ENCODE data around the gene RASSF1. TPM values are rescaled to one million over a fixed set of nuclear protein-coding genes. Genes with fewer than 3 reads are reported as not detected.

RASSF1 gene
- total and polyA plus RNA-seq, 10 of the 15 experiments (the other 5 are each of a cell fraction or from before 2014, with no cell fraction given) = 4.4 to 59.6 (median 37.2) TPM

DNA sequence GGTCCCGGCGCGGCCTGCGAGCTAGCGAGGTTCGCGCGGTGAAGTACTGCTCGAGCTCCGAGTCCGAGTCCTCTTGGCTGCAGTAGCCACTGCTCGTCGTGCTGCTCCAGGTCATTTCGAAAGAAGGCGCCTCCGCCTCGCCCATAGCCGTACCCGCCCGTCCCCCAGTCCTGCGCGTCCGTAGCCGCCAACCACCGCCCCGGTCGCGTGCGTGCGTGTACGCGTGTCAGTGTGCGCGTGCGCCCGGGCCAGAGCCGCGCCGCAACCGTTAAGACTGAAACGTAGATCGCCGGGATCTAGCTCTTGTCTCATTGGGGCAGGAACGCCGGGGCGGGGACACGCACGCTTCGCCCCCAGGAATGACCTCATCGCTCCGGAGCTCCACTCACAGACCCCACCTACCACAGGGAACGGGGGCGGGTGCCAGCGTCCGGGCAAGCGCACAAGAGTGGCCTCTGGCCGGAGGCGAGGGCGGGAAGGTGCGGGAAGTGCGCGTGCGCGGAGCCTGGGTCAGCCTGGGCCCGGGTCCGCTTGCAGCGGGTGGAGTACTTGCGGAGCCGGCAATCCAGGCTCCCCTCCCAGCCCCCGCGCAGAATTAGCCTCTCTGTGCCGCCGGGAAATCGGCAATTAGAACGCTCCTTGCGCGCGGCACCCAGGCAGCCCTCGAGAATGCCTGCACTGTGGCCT lies 3.3 kb downstream of the RASSF1 start:
- peak; percentile 64 for FAIRE-seq
- under 1% methylated on average over 73 of the region's 79 CpGs for WGBS (ENCODE audit: insufficient coverage, insufficient replicate concordance, low lambda C conversion rate, missing lambda C conversion rate)
- peak overlapping the region; percentile 96 for H3K4me3 ChIP-seq
- peaks cover 1 to 6% of the 10 kb centered on the region in 2 experiments for H3K36me3 ChIP-seq (ENCODE audit: control insufficient read depth in 2 of 2, insufficient read depth in 2 of 2, low read length in 1 of 2)
- peaks cover 76% of the 10 kb centered on the region for H3K79me2 ChIP-seq (ENCODE audit: control insufficient read depth, insufficient read depth, low read length)
- peak overlapping the region; percentile 78 for H2AFZ ChIP-seq (ENCODE audit: control insufficient read depth, low read depth, low read length)
- peak; percentile 83 for ATAC-seq
- RAD21 ChIA-PET (ENCODE audit: unreplicated experiment) = interaction anchor here (0.8 to 2.7 kb wide), 17 partner anchors 10 to 1163 kb away, joined by 3 to 21 read pairs (median 3); partner anchors contain the start of genes CYB561D2, DCAF1, GNAI2 and HYAL2
- CTCF ChIA-PET = interaction anchor here (0.6 to 10.5 kb wide), 10 partner anchors 8 to 665 kb away, joined by 3 to 72 read pairs (median 4); partner anchors contain the start of genes CYB561D2, HYAL2, NPRL2 and TUSC2
- peak; percentile 96 for DNase-seq (ENCODE audit: low read depth, low spot score)
- no peaks in the 10 kb centered on the region for H3K27me3 ChIP-seq (replicated peaks in 1 of 2; ENCODE audit: control insufficient read depth in 2 of 2, insufficient read depth in 2 of 2, low read length in 1 of 2)
- BruUV-seq (replicated peaks) = no TSS peak
- H3K4me1 ChIP-seq (ENCODE audit: control insufficient read depth, insufficient read depth, low read length) = peaks cover 10% of the 10 kb centered on the region; the same call in 1 of the 2 replicates
- H3K4me2 ChIP-seq (ENCODE audit: control insufficient read depth, insufficient read depth) = peak overlapping the region; percentile 77
- peak overlapping the region; percentile 86 for H3K9ac ChIP-seq (ENCODE audit: control insufficient read depth, insufficient read depth, low read length)
- H3K9me3 ChIP-seq (replicated peaks; ENCODE audit: control insufficient read depth, insufficient read depth, low read length) = no peaks in the 10 kb centered on the region
- intact Hi-C loops (cut with micrococcal nuclease; ENCODE audit: unreplicated experiment) (loop anchor here (5.0 kb wide), 2 partner anchors 40 to 100 kb away; partner anchors contain the start of genes GNAI2, HYAL3 and NAA80), in situ Hi-C loops (cut with MboI) (loop anchor here (10.0 kb wide), 1 partner anchor 1057 kb away; the partner anchor contains the start of gene RBM15B)
- peak overlapping the region; percentile 92 for H3K27ac ChIP-seq (ENCODE audit: control insufficient read depth, insufficient read depth)
- POLR2A ChIA-PET = interaction anchor here (0.6 to 7.0 kb wide), 27 partner anchors 9 to 285 kb away, joined by 3 to 84 read pairs (median 5); partner anchors contain the start of genes C3orf18, CISH, CYB561D2 and GNAI2
- H4K20me1 ChIP-seq (ENCODE audit: control insufficient read depth, insufficient read depth) = no peaks in the 10 kb centered on the region; the same call in 1 of the 2 replicates
- SMC1A ChIA-PET (ENCODE audit: uncharacterized antibody, unreplicated experiment) = interaction anchor here (0.9 to 1.8 kb wide), 9 partner anchors 9 to 275 kb away, joined by 3 to 20 read pairs (median 4); partner anchors contain the start of genes CISH, GNAI2, HYAL2 and HYAL3
- no peak for TF ChIP-seq ZZZ3 (IDR thresholded peaks at IDR 0.05; ENCODE audit: control insufficient read depth, insufficient read length, low read depth)
- peak; percentile 95 for TF ChIP-seq LARP7 (IDR thresholded peaks at IDR 0.05)
- peak; percentile 40; the same call in 1 of the 2 replicates for TF ChIP-seq NFYB (IDR thresholded peaks at IDR 0.05; ENCODE audit: insufficient read depth, low read depth, low read length)
- TF ChIP-seq, protein P1, sequence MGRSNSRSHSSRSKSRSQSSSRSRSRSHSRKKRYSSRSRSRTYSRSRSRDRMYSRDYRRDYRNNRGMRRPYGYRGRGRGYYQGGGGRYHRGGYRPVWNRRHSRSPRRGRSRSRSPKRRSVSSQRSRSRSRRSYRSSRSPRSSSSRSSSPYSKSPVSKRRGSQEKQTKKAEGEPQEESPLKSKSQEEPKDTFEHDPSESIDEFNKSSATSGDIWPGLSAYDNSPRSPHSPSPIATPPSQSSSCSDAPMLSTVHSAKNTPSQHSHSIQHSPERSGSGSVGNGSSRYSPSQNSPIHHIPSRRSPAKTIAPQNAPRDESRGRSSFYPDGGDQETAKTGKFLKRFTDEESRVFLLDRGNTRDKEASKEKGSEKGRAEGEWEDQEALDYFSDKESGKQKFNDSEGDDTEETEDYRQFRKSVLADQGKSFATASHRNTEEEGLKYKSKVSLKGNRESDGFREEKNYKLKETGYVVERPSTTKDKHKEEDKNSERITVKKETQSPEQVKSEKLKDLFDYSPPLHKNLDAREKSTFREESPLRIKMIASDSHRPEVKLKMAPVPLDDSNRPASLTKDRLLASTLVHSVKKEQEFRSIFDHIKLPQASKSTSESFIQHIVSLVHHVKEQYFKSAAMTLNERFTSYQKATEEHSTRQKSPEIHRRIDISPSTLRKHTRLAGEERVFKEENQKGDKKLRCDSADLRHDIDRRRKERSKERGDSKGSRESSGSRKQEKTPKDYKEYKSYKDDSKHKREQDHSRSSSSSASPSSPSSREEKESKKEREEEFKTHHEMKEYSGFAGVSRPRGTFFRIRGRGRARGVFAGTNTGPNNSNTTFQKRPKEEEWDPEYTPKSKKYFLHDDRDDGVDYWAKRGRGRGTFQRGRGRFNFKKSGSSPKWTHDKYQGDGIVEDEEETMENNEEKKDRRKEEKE (IDR thresholded peaks at IDR 0.05) = no peak
- peak; percentile 74 for TF ChIP-seq BACH1 (IDR thresholded peaks at IDR 0.05; ENCODE audit: borderline replicate concordance)
- TF ChIP-seq HCFC1 (IDR thresholded peaks at IDR 0.05; ENCODE audit: low read length) = no peak
- TF ChIP-seq, protein P2, sequence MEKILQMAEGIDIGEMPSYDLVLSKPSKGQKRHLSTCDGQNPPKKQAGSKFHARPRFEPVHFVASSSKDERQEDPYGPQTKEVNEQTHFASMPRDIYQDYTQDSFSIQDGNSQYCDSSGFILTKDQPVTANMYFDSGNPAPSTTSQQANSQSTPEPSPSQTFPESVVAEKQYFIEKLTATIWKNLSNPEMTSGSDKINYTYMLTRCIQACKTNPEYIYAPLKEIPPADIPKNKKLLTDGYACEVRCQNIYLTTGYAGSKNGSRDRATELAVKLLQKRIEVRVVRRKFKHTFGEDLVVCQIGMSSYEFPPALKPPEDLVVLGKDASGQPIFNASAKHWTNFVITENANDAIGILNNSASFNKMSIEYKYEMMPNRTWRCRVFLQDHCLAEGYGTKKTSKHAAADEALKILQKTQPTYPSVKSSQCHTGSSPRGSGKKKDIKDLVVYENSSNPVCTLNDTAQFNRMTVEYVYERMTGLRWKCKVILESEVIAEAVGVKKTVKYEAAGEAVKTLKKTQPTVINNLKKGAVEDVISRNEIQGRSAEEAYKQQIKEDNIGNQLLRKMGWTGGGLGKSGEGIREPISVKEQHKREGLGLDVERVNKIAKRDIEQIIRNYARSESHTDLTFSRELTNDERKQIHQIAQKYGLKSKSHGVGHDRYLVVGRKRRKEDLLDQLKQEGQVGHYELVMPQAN (conservative IDR thresholded peaks at IDR 0.05) = peak; percentile 98
- TF ChIP-seq IKZF1 (conservative IDR thresholded peaks at IDR 0.05) = peak; percentile 5; the same call in 1 of the 2 replicates
- no peak for TF ChIP-seq KDM1A (IDR thresholded peaks at IDR 0.05; ENCODE audit: borderline replicate concordance)
- TF ChIP-seq MXI1 (IDR thresholded peaks at IDR 0.05; ENCODE audit: low read depth, low read length) = peak; percentile 93
- TF ChIP-seq RFX5 (IDR thresholded peaks at IDR 0.05; ENCODE audit: low read depth, low read length) = peak; percentile 19; the same call in 1 of the 2 replicates
- TF ChIP-seq, protein P3, sequence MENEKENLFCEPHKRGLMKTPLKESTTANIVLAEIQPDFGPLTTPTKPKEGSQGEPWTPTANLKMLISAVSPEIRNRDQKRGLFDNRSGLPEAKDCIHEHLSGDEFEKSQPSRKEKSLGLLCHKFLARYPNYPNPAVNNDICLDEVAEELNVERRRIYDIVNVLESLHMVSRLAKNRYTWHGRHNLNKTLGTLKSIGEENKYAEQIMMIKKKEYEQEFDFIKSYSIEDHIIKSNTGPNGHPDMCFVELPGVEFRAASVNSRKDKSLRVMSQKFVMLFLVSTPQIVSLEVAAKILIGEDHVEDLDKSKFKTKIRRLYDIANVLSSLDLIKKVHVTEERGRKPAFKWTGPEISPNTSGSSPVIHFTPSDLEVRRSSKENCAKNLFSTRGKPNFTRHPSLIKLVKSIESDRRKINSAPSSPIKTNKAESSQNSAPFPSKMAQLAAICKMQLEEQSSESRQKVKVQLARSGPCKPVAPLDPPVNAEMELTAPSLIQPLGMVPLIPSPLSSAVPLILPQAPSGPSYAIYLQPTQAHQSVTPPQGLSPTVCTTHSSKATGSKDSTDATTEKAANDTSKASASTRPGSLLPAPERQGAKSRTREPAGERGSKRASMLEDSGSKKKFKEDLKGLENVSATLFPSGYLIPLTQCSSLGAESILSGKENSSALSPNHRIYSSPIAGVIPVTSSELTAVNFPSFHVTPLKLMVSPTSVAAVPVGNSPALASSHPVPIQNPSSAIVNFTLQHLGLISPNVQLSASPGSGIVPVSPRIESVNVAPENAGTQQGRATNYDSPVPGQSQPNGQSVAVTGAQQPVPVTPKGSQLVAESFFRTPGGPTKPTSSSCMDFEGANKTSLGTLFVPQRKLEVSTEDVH (IDR thresholded peaks at IDR 0.05; ENCODE audit: low read depth, partially characterized antibody) = no peak
- peak in 1 of 2 experiments; percentile 94; a peak in 2 of 3 replicates for TF ChIP-seq EGR1 (IDR thresholded peaks at IDR 0.05; ENCODE audit: borderline replicate concordance in 1 of 2, low read depth in 2 of 2, low read length in 2 of 2)
- no peak for TF ChIP-seq RBBP5 (conservative IDR thresholded peaks at IDR 0.05)
- 0 out of 2 replicates have a peak, but pooled peaks have one; percentile 47 for TF ChIP-seq PAX5 (IDR thresholded peaks at IDR 0.05; ENCODE audit: borderline replicate concordance, low read depth, low read length)

All from GM12878 (cell line).